GM23338 (cell line): ENCODE results near the gene ZNF273. TPM values are rescaled to one million over a fixed set of nuclear protein-coding genes. Genes with fewer than 3 reads are reported as not detected.

Source experiments
- ATAC-seq: fragments of 200-7000 bp; cut with Tn5 transposase; 3 replicates; pipeline ENCODE4 v1.9.1; 2020
- DNase-seq: peaks from one replicate; pipeline ENCODE4 v3.0.0-alpha.2; 2015; ENCODE audit warnings: low spot score
- H2AFZ ChIP-seq: fragments of 200-600 bp; sonication (generic); 2 replicates; pipeline ENCODE4 v1.8.0; 2016; ENCODE audit warnings: antibody characterized with exemption, mild to moderate bottlenecking, moderate library complexity
- H3F3A ChIP-seq: fragments of 200-600 bp; sonication (generic); replicated peaks from 2 replicates; pipeline ENCODE4 v1.8.0; 2017; ENCODE audit warnings: antibody characterized with exemption, mixed run types, low read depth
- H3K27ac ChIP-seq: fragments of 200-600 bp; sonication (generic); 2 replicates; pipeline ENCODE4 v1.6.1; 2016; ENCODE audit warnings: low read depth
- H3K27me3 ChIP-seq: fragments of 200-600 bp; sonication (generic); 2 replicates; pipeline ENCODE4 v1.8.0; 2016; ENCODE audit warnings: mild to moderate bottlenecking, mixed run types, moderate library complexity; ENCODE audit not compliant: insufficient read depth
- H3K36me3 ChIP-seq: fragments of 200-600 bp; sonication (generic); 2 replicates; pipeline ENCODE4 v1.8.0; 2016; ENCODE audit warnings: mild to moderate bottlenecking; ENCODE audit not compliant: insufficient read depth
- H3K4me1 ChIP-seq: fragments of 200-600 bp; sonication (generic); 2 replicates; pipeline ENCODE4 v1.8.0; 2016; ENCODE audit warnings: mild to moderate bottlenecking, moderate library complexity; ENCODE audit not compliant: insufficient read depth
- H3K4me2 ChIP-seq: fragments of 200-600 bp; sonication (generic); 2 replicates; pipeline ENCODE4 v1.7.1; 2017; ENCODE audit warnings: mixed run types
- H3K4me3 ChIP-seq: fragments of 200-600 bp; sonication (generic); 2 replicates; pipeline ENCODE4 v1.6.1; 2016; ENCODE audit warnings: mixed run types
- H3K79me2 ChIP-seq: fragments of 200-600 bp; sonication (generic); replicated peaks from 2 replicates; pipeline ENCODE4 v1.8.0; 2017; ENCODE audit warnings: mild to moderate bottlenecking; ENCODE audit not compliant: insufficient read depth
- H3K9me2 ChIP-seq: fragments of 200-600 bp; sonication (generic); 2 replicates; pipeline ENCODE4 v1.8.0; 2017; ENCODE audit not compliant: insufficient read depth
- H4K20me1 ChIP-seq: fragments of 200-600 bp; sonication (generic); replicated peaks from 2 replicates; pipeline ENCODE4 v1.8.0; 2017; ENCODE audit warnings: mild to moderate bottlenecking; ENCODE audit not compliant: insufficient read depth
- H3K27ac Mint-ChIP-seq: 2 replicates; pipeline ENCODE4 v1.8.0; 2020; ENCODE audit warnings: inconsistent platforms, mild to moderate bottlenecking, moderate library complexity, mixed read lengths
- H3K27me3 Mint-ChIP-seq: 3 replicates; pipeline ENCODE4 v1.8.0; 2022; ENCODE audit warnings: low read depth, mild to moderate bottlenecking, moderate library complexity, mixed read lengths, inconsistent platforms; ENCODE audit not compliant: insufficient read depth, poor library complexity
- H3K36me3 Mint-ChIP-seq: 3 replicates; pipeline ENCODE4 v1.8.0; 2021; ENCODE audit warnings: low read depth, mild to moderate bottlenecking, inconsistent platforms, moderate library complexity, mixed read lengths
- H3K4me1 Mint-ChIP-seq: 3 replicates; pipeline ENCODE4 v1.8.0; 2020; ENCODE audit warnings: mild to moderate bottlenecking, inconsistent platforms, mixed read lengths
- H3K4me3 Mint-ChIP-seq: 3 replicates; pipeline ENCODE4 v1.8.0; 2021; ENCODE audit warnings: moderate library complexity, mild to moderate bottlenecking, inconsistent platforms, mixed read lengths
- H3K9me3 Mint-ChIP-seq: 3 replicates; pipeline ENCODE4 v1.8.0; 2020; ENCODE audit warnings: moderate library complexity, mild to moderate bottlenecking, inconsistent platforms, mixed read lengths
- CREB1 ChIP-seq: fragments of 250-450 bp; sonication (Bioruptor Pico); IDR thresholded peaks from 2 replicates; pipeline ENCODE4 v1.5.0; 2020; ENCODE audit warnings: low read depth, mild to moderate bottlenecking, moderate library complexity
- CTCF ChIP-seq, 2 experiments: fragments of 200-600 bp in 1 of 2; sonication (generic) in 1 of 2; conservative IDR thresholded peaks; 2 replicates each; pipeline versions ENCODE4 v1.5.1 to v1.6.1; 2016 to 2017; ENCODE audit warnings: antibody characterized with exemption in 2 of 2, low read depth in 2 of 2, mild to moderate bottlenecking in 2 of 2, moderate library complexity in 1 of 2
- ETS1 ChIP-seq: IDR thresholded peaks from 2 replicates; pipeline ENCODE4 v1.6.1; 2016; ENCODE audit warnings: antibody characterized with exemption
- EZH2 ChIP-seq: fragments of 200-600 bp; sonication (generic); IDR thresholded peaks from one replicate; pipeline ENCODE4 v1.8.0; 2017; ENCODE audit warnings: antibody characterized with exemption, mild to moderate bottlenecking, low read depth; ENCODE audit not compliant: unreplicated experiment
- EZH2phosphoT487 ChIP-seq: fragments of 200-600 bp; sonication (generic); IDR thresholded peaks from one replicate; pipeline ENCODE4 v1.8.1; 2018; ENCODE audit warnings: antibody characterized with exemption; ENCODE audit not compliant: unreplicated experiment
- STAT1 ChIP-seq: IDR thresholded peaks from one replicate; pipeline ENCODE4 v1.6.1; 2016; ENCODE audit warnings: antibody characterized with exemption; ENCODE audit not compliant: unreplicated experiment
- ZNF114 ChIP-seq: fragments of 250-450 bp; sonication (Bioruptor Pico); IDR thresholded peaks from 2 replicates; pipeline ENCODE4 v1.5.0; 2020; ENCODE audit warnings: mild to moderate bottlenecking, moderate library complexity
- ZNF331 ChIP-seq: fragments of 250-450 bp; sonication (Bioruptor Pico); IDR thresholded peaks from 2 replicates; pipeline ENCODE4 v1.5.0; 2020; ENCODE audit warnings: low read depth, mild to moderate bottlenecking, moderate library complexity
- ZNF462 ChIP-seq: fragments of 250-450 bp; sonication (Bioruptor Pico); IDR thresholded peaks from 2 replicates; pipeline ENCODE4 v1.5.0; 2020; ENCODE audit warnings: mild to moderate bottlenecking, moderate library complexity
- polyA plus RNA-seq: library from polyadenylated mRNA; unstranded; fragments of >200 nt; fragmentation: Nextera tagmentation; extraction: Ambion mirVana; gene quantifications from 2 replicates; pipeline ENCODE4 v1.2.1, GENCODE V29; 2016
- total RNA-seq: library from RNA; depleted of rRNA; stranded (reverse); fragments of >200 nt; shearing (Covaris generic); gene quantifications from 2 replicates; pipeline ENCODE4 v1.2.3, GENCODE V29; 2014

The ZNF273 gene
- total and polyA plus RNA-seq, 2 experiments from 2014 or later = 16.4 to 34.3 TPM

- Histone ChIP-seq H4K20me1 (no peaks in the 10 kb centered on the region), H3F3A (no peaks in the 10 kb centered on the region), H3K4me2 (no peak overlapping the region), H3K36me3 (no peaks in the 10 kb centered on the region), H3K4me1 (peaks cover 10% of the 10 kb centered on the region; the same call in 1 of the 2 replicates), H3K27me3 (no peaks in the 10 kb centered on the region), H3K79me2 (no peaks in the 10 kb centered on the region), H2AFZ (no peak overlapping the region), H3K27ac (no peak overlapping the region), H3K9me2 (no peaks in the 10 kb centered on the region), H3K4me3 (no peak overlapping the region)
- Mint-ChIP-seq H3K27me3 (peaks cover 5% of the 10 kb centered on the region), H3K36me3 (peaks cover 15% of the 10 kb centered on the region), H3K9me3 (peaks cover 42% of the 10 kb centered on the region), H3K4me3 (no peak overlapping the region), H3K27ac (no peak overlapping the region), H3K4me1 (peaks cover 2% of the 10 kb centered on the region; the same call in 1 of the 3 replicates)
- no peak for DNase-seq
- no peak for TF ChIP-seq EZH2
- TF ChIP-seq CREB1 = no peak
- TF ChIP-seq EZH2phosphoT487 = no peak
- no peak for TF ChIP-seq CTCF (conservative IDR thresholded peaks at IDR 0.05; ENCODE audit: low read depth in 2 of 2)
- TF ChIP-seq ZNF114 = no peak
- ATAC-seq = no peak
Observed at GRCh38 chr7:64965594-64965993, 62.5 kb downstream of the ZNF273 start.

GRCh38 chr7:64978497-64979203 lies 75.6 kb downstream of the ZNF273 start:
- Histone ChIP-seq H3K36me3 (peaks cover 53% of the 10 kb centered on the region), H2AFZ (no peak overlapping the region), H3K9me2 (no peaks in the 10 kb centered on the region; the same call in 1 of the 2 replicates), H4K20me1 (no peaks in the 10 kb centered on the region), H3K4me3 (no peak overlapping the region), H3K27ac (no peak overlapping the region), H3K4me2 (no peak overlapping the region), H3K79me2 (no peaks in the 10 kb centered on the region), H3K27me3 (no peaks in the 10 kb centered on the region), H3K4me1 (no peaks in the 10 kb centered on the region), H3F3A (no peaks in the 10 kb centered on the region)
- Mint-ChIP-seq H3K4me3 (no peak overlapping the region), H3K9me3 (peaks cover 85% of the 10 kb centered on the region), H3K27ac (no peak overlapping the region), H3K27me3 (no peaks in the 10 kb centered on the region), H3K36me3 (peaks cover 76% of the 10 kb centered on the region), H3K4me1 (no peaks in the 10 kb centered on the region)
- no peak for ATAC-seq
- DNase-seq = no peak
- no peak for TF ChIP-seq ETS1
- TF ChIP-seq CREB1 = no peak
- TF ChIP-seq EZH2phosphoT487 = no peak
- TF ChIP-seq ZNF331 (CRISPR knock-in tag) = no peak
- no peak for TF ChIP-seq ZNF462 (CRISPR knock-in tag)
- no peak for TF ChIP-seq ZNF114
- TF ChIP-seq STAT1 = no peak
- no peak for TF ChIP-seq CTCF (conservative IDR thresholded peaks at IDR 0.05; ENCODE audit: low read depth in 2 of 2)
